SK-N-SH (cell line): ENCODE measurements around the gene LILRB3. TPM values are rescaled to one million over a fixed set of nuclear protein-coding genes. Genes with fewer than 3 reads are reported as not detected.

Experiments used
- CTCF ChIA-PET: fragments of 300-600, 350-600 bp; formaldehyde crosslinking; extraction: SDS; loops from one replicate; lab custom pipeline; 2021; lab: Yijun Ruan, JAX
- POLR2A ChIA-PET: fragments of 350-600 bp; sonication (Branson Sonifier 250); formaldehyde crosslinking; extraction: SDS; loops from one replicate; lab custom pipeline; 2020; ENCODE audit warnings: antibody characterized with exemption, inconsistent platforms; lab: Yijun Ruan, JAX
- DNase-seq: peaks from one replicate; pipeline ENCODE4 v3.0.0; 2012
- H2AFZ ChIP-seq: fragments of 200-600 bp; sonication (generic); 2 replicates; pipeline ENCODE4 v1.8.1; 2016; ENCODE audit warnings: antibody characterized with exemption, mild to moderate bottlenecking, low read depth
- H3F3A ChIP-seq: fragments of 200-600 bp; sonication (generic); replicated peaks from 2 replicates; pipeline ENCODE3; 2016; ENCODE audit warnings: antibody characterized with exemption, mild to moderate bottlenecking; ENCODE audit not compliant: insufficient read depth
- H3K27ac ChIP-seq, 2 experiments: fragments of 200-500 bp in 1 of 2; fragments of 200-600 bp in 1 of 2; sonication (Bioruptor generic) in 1 of 2; sonication (generic), shearing (Covaris generic) in 1 of 2; 2 replicates each; pipeline versions ENCODE4 v1.5.1 to v1.6.1; 2014 to 2016; ENCODE audit warnings: low read depth in 2 of 2, inconsistent platforms in 1 of 2, low read length in 1 of 2, mild to moderate bottlenecking in 1 of 2, mixed read lengths in 1 of 2
- H3K27me3 ChIP-seq: fragments of 200-600 bp; sonication (generic), shearing (Covaris generic); 2 replicates; pipeline ENCODE4 v1.6.1; 2016; ENCODE audit warnings: mixed run types; ENCODE audit not compliant: insufficient read depth
- H3K36me3 ChIP-seq, 2 experiments: fragments of 200-500 bp in 1 of 2; fragments of 200-600 bp in 1 of 2; sonication (Bioruptor generic) in 1 of 2; sonication (generic) in 1 of 2; replicated peaks in 1 of 2; 2 replicates each; pipeline versions ENCODE3 to v1.5.1; 2014 to 2016; ENCODE audit warnings: low read length in 1 of 2, mild to moderate bottlenecking in 1 of 2; ENCODE audit not compliant: insufficient read depth in 2 of 2, control insufficient read depth in 1 of 2
- H3K4me1 ChIP-seq, 2 experiments: fragments of 200-500 bp in 1 of 2; fragments of 200-600 bp in 1 of 2; sonication (Bioruptor generic) in 1 of 2; sonication (generic), shearing (Covaris generic) in 1 of 2; 2 replicates each; pipeline versions ENCODE4 v1.5.1 to v1.6.1; 2014 to 2016; ENCODE audit warnings: low read depth in 1 of 2, low read length in 1 of 2, mixed run types in 1 of 2; ENCODE audit not compliant: insufficient read depth in 2 of 2, control insufficient read depth in 1 of 2
- H3K4me2 ChIP-seq: fragments of 200-600 bp; sonication (generic), shearing (Covaris generic); 2 replicates; pipeline ENCODE4 v1.6.1; 2017; ENCODE audit warnings: mixed run types
- H3K4me3 ChIP-seq, 2 experiments: fragments of 200-500 bp in 1 of 2; fragments of 200-600 bp in 1 of 2; sonication (Bioruptor generic) in 1 of 2; sonication (generic), shearing (Covaris generic) in 1 of 2; 2 replicates each; pipeline versions ENCODE4 v1.5.1 to v1.8.1; 2014 to 2016; ENCODE audit warnings: low read depth in 2 of 2, inconsistent platforms in 1 of 2, low read length in 1 of 2, mild to moderate bottlenecking in 1 of 2, mixed read lengths in 1 of 2, moderate library complexity in 1 of 2
- H3K79me2 ChIP-seq: fragments of 200-600 bp; sonication (generic); 2 replicates; pipeline ENCODE4 v1.8.1; 2017; ENCODE audit warnings: mild to moderate bottlenecking; ENCODE audit not compliant: insufficient read depth
- H3K9ac ChIP-seq: fragments of 200-600 bp; sonication (generic); 2 replicates; pipeline ENCODE4 v1.6.1; 2017; ENCODE audit warnings: mixed run types
- H3K9me2 ChIP-seq: fragments of 200-600 bp; sonication (generic); 2 replicates; pipeline ENCODE4 v1.6.1; 2017; ENCODE audit warnings: mixed run types
- H3K9me3 ChIP-seq: fragments of 200-600 bp; sonication (generic); 2 replicates; pipeline ENCODE4 v1.6.1; 2017; ENCODE audit warnings: mixed run types, mild to moderate bottlenecking, moderate library complexity
- H4K20me1 ChIP-seq: fragments of 200-600 bp; sonication (generic); 2 replicates; pipeline ENCODE4 v1.6.1; 2017; ENCODE audit warnings: mild to moderate bottlenecking, mixed run types; ENCODE audit not compliant: insufficient read depth
- CHD2 ChIP-seq: fragments of 150-350 bp; IDR thresholded peaks from 2 replicates; pipeline ENCODE4 v1.6.1; 2018; ENCODE audit warnings: low read length; ENCODE audit not compliant: partially characterized antibody
- EZH2phosphoT487 ChIP-seq: fragments of 200-600 bp; sonication (generic); IDR thresholded peaks from 2 replicates; pipeline ENCODE4 v1.6.1; 2017; ENCODE audit warnings: low read depth, mixed run types, mild to moderate bottlenecking, antibody characterized with exemption, moderate library complexity, borderline replicate concordance
- FOXJ3 ChIP-seq: sonication (generic); formaldehyde crosslinking; IDR thresholded peaks from 2 replicates; pipeline ENCODE4 v1.5.1; 2020; ENCODE audit warnings: mild to moderate bottlenecking, missing genetic modification reagents
- GABPA ChIP-seq: IDR thresholded peaks from 2 replicates; pipeline ENCODE4 v1.4.0; 2012; ENCODE audit warnings: low read depth, mild to moderate bottlenecking
- MEF2A ChIP-seq: IDR thresholded peaks from 2 replicates; pipeline ENCODE4 v1.4.0; 2012; ENCODE audit warnings: low read depth, borderline replicate concordance
- NFIC ChIP-seq: IDR thresholded peaks from 2 replicates; pipeline ENCODE4 v1.4.0; 2012; ENCODE audit warnings: borderline replicate concordance
- RAD21 ChIP-seq: IDR thresholded peaks from 2 replicates; pipeline ENCODE4 v1.6.1; 2012; ENCODE audit warnings: mild to moderate bottlenecking, low read length
- RCOR1 ChIP-seq: fragments of 150-350 bp; IDR thresholded peaks from 2 replicates; pipeline ENCODE4 v1.6.1; 2017; ENCODE audit warnings: antibody characterized with exemption, low read length
- RFX5 ChIP-seq: IDR thresholded peaks from 2 replicates; pipeline ENCODE4 v1.6.1; 2012; ENCODE audit warnings: mild to moderate bottlenecking, improper control_type of control experiment, low read length
- RXRA ChIP-seq: IDR thresholded peaks from 2 replicates; pipeline ENCODE4 v1.4.0; 2012; ENCODE audit warnings: low read depth, mild to moderate bottlenecking, borderline replicate concordance
- SIN3A ChIP-seq: IDR thresholded peaks from 2 replicates; pipeline ENCODE4 v1.6.1; 2012; ENCODE audit warnings: low read depth, mild to moderate bottlenecking, low read length, moderate library complexity, borderline replicate concordance
- SMC3 ChIP-seq: IDR thresholded peaks from 2 replicates; pipeline ENCODE4 v1.6.1; 2012; ENCODE audit warnings: low read depth, low read length, improper control_type of control experiment
- TAF1 ChIP-seq: IDR thresholded peaks from 2 replicates; pipeline ENCODE4 v1.6.1; 2012; ENCODE audit warnings: low read depth, mild to moderate bottlenecking, low read length, moderate library complexity, borderline replicate concordance
- TCF12 ChIP-seq: IDR thresholded peaks from 2 replicates; pipeline ENCODE4 v1.4.0; 2012
- YY1 ChIP-seq: IDR thresholded peaks from 2 replicates; pipeline ENCODE4 v1.4.0; 2012; ENCODE audit warnings: low read depth, mild to moderate bottlenecking
- ZBTB33 ChIP-seq: IDR thresholded peaks from 2 replicates; pipeline ENCODE4 v1.4.0; 2012; ENCODE audit warnings: low read depth, borderline replicate concordance
- WGBS: methylation state at CpG from one replicate; pipeline ENCODE4 v1.1.6; 2017; ENCODE audit warnings: low lambda C conversion rate; 5-methylcytosine and 5-hydroxymethylcytosine counted together
- polyA plus RNA-seq, 3 experiments: library from polyadenylated mRNA; depleted of rRNA; stranded (reverse); fragments of >200 nt; gene quantifications; 2 replicates each; pipeline ENCODE4 v1.2.3, GENCODE V29; 2012
- TF ChIP-seq, protein P1 (sequence below): IDR thresholded peaks from 2 replicates; pipeline ENCODE4 v1.4.0; 2012; ENCODE audit warnings: low read depth, borderline replicate concordance
- TF ChIP-seq, protein P2 (sequence below): fragments of 200-600 bp; sonication (generic); IDR thresholded peaks from 2 replicates; pipeline ENCODE4 v1.6.1; 2017; ENCODE audit warnings: antibody characterized with exemption, mild to moderate bottlenecking, moderate library complexity
- TF ChIP-seq, protein P3 (sequence below): IDR thresholded peaks from 2 replicates; pipeline ENCODE4; 2012

LILRB3 gene
- polyA plus RNA-seq, 1 of the 3 experiments (the other 2 are of a cell fraction): not detected

DNA sequence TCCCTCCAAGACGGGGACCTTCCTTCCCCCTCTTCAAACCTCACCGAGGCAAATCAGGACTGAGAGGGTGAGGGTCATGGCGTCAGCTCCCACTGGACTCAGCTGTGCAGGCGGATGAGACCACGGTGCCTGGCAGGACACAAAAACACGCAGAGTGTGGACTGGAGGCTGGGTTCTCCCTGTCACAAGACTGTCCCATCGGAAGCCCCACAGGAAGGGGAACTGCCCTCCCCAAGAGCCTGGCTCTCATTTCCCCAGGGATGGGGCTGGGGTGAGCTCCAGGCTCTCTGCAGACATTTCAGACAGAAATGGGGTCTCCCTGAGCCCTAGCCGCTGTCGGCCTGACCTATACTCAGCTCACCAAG, 34.3 kb upstream of the LILRB3 start, which contains the start of gene LILRB5:
Gene LILRB5 (minus strand): TSS at position 158 of the 365 bp plus-strand sequence. CDS start 80 bp downstream, at position 78.
- H3K4me2 ChIP-seq: no peak within 1 kb of the TSS
- H3K4me3 ChIP-seq: no peak within 1 kb of the TSS
- H3K79me2 ChIP-seq: no peaks in the 10 kb centered on the region
- no peaks in the 10 kb centered on the region for H3K9me3 ChIP-seq
- no peaks in the 10 kb centered on the region for H3K36me3 ChIP-seq
- H3K4me1 ChIP-seq: no peaks in the 10 kb centered on the region
- H3K9ac ChIP-seq: no peak within 1 kb of the TSS
- no peak within 1 kb of the TSS for H3K27ac ChIP-seq
- no peak for TF ChIP-seq SMC3
- no peak for TF ChIP-seq TCF12
- no peak for TF ChIP-seq YY1
- no peak for TF ChIP-seq EZH2phosphoT487
- no peak for TF ChIP-seq NFIC
- no peak for TF ChIP-seq CHD2
- H4K20me1 ChIP-seq: no peaks in the 10 kb centered on the region
- H2AFZ ChIP-seq: no peak within 1 kb of the TSS
- no peak for DNase-seq
- peaks cover 94% of the 10 kb centered on the region for H3K27me3 ChIP-seq
- H3F3A ChIP-seq: no peaks in the 10 kb centered on the region
- POLR2A ChIA-PET: no interaction called here
- CTCF ChIA-PET: interaction anchor here (2.1 kb wide), 1 partner anchor 9 kb away, joined by 14 read pairs; no protein-coding TSS in a partner anchor
- WGBS: 0% methylated on average over 3 of the region's 9 CpGs
- H3K9me2 ChIP-seq: no peaks in the 10 kb centered on the region

DNA sequence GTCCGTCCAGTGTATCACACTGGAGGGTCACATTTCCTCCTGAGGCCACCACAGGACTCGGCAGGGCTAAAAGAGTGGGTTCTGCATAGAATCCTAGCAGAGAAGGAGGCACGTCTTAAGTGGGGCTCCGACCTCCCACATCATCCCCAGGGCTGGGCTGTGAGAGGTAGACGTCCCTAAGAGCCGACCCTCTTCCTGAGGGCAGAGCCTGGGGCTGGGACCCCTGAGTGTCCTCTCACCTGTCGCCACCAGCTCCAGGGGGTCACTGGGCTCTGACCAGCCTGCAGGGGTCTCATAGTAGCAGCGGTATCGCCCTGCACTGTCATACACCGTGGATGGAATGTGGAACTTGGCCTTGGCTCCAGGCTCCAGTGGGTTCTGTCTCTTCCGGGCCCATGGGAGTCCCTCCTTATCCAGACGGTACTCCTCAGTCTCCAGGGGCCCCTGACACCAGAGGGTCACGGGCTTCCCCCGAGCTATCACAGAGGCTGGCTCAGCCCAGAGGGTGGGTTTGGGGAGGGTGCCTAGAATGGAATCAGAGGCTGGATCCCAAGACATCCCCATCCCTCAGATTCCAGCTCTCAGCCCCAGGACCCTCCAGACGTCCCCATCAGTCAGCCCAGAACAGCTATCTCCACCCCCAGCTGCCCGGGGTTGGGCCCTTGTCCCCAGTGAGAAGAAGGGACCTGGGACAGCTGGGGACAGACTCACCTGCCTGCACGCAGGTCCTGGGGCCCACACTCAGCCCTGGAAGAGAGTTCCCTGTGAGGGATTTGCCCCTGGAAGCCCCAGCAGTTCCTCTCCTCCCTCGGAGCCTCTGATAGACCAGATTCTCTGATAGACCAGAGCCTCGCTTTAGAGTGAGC, 33.7 kb upstream of the LILRB3 start:
- POLR2A ChIA-PET: no interaction called here
- Histone ChIP-seq H2AFZ (no peak overlapping the region), H3K9ac (no peak overlapping the region)
- TF ChIP-seq, protein P1, sequence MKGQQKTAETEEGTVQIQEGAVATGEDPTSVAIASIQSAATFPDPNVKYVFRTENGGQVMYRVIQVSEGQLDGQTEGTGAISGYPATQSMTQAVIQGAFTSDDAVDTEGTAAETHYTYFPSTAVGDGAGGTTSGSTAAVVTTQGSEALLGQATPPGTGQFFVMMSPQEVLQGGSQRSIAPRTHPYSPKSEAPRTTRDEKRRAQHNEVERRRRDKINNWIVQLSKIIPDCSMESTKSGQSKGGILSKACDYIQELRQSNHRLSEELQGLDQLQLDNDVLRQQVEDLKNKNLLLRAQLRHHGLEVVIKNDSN: no peak
- no peak for TF ChIP-seq NFIC
- TF ChIP-seq GABPA: no peak
- TF ChIP-seq ZBTB33: no peak
- TF ChIP-seq RAD21: no peak
- no peak for TF ChIP-seq TCF12
- TF ChIP-seq FOXJ3 (CRISPR knock-in tag): no peak
- TF ChIP-seq SIN3A: no peak
- TF ChIP-seq YY1: no peak
- TF ChIP-seq RCOR1: no peak
- no peak for TF ChIP-seq CHD2
- no peak for TF ChIP-seq RXRA
- TF ChIP-seq, protein P2, sequence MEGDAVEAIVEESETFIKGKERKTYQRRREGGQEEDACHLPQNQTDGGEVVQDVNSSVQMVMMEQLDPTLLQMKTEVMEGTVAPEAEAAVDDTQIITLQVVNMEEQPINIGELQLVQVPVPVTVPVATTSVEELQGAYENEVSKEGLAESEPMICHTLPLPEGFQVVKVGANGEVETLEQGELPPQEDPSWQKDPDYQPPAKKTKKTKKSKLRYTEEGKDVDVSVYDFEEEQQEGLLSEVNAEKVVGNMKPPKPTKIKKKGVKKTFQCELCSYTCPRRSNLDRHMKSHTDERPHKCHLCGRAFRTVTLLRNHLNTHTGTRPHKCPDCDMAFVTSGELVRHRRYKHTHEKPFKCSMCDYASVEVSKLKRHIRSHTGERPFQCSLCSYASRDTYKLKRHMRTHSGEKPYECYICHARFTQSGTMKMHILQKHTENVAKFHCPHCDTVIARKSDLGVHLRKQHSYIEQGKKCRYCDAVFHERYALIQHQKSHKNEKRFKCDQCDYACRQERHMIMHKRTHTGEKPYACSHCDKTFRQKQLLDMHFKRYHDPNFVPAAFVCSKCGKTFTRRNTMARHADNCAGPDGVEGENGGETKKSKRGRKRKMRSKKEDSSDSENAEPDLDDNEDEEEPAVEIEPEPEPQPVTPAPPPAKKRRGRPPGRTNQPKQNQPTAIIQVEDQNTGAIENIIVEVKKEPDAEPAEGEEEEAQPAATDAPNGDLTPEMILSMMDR: no peak
- TF ChIP-seq RFX5: no peak
- TF ChIP-seq, protein P3, sequence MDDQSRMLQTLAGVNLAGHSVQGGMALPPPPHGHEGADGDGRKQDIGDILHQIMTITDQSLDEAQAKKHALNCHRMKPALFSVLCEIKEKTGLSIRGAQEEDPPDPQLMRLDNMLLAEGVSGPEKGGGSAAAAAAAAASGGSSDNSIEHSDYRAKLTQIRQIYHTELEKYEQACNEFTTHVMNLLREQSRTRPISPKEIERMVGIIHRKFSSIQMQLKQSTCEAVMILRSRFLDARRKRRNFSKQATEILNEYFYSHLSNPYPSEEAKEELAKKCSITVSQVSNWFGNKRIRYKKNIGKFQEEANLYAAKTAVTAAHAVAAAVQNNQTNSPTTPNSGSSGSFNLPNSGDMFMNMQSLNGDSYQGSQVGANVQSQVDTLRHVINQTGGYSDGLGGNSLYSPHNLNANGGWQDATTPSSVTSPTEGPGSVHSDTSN: no peak
- no peak for TF ChIP-seq TAF1
- TF ChIP-seq MEF2A: no peak
- TF ChIP-seq, all 33 proteins: peak for 0
- Histone ChIP-seq H3K79me2 (no peaks in the 10 kb centered on the region), H3K27ac (no peak overlapping the region), H3F3A (no peaks in the 10 kb centered on the region), H3K4me3 (no peak overlapping the region), H4K20me1 (no peaks in the 10 kb centered on the region), H3K9me3 (no peaks in the 10 kb centered on the region), H3K4me2 (no peak overlapping the region), H3K27me3 (peaks cover 89% of the 10 kb centered on the region), H3K4me1 (no peaks in the 10 kb centered on the region), H3K9me2 (no peaks in the 10 kb centered on the region), H3K36me3 (no peaks in the 10 kb centered on the region)
- DNase-seq: no peak
- CTCF ChIA-PET: interaction anchor here (1.0 to 2.1 kb wide), 2 partner anchors 10 kb away, joined by 3 to 14 read pairs; no protein-coding TSS in a partner anchor
- 12% methylated on average over 14 of the region's 19 CpGs for WGBS
